K562 (cell line): Measurements from ENCODE around the gene TRPM4. TPM values are rescaled to one million over a fixed set of nuclear protein-coding genes. Genes with fewer than 3 reads are reported as not detected.

Experiments used
- ATF2 ChIP-seq: sonication (generic); formaldehyde crosslinking; IDR thresholded peaks from 2 replicates; pipeline ENCODE4 v1.8.1; 2022; ENCODE audit warnings: missing genetic modification reagents
- BCLAF1 ChIP-seq, 2 experiments: fragments of 450-650 bp in 1 of 2; IDR thresholded peaks; 2 replicates each; pipeline ENCODE4 v1.6.1; 2011 to 2017; ENCODE audit warnings: low read depth in 2 of 2, antibody characterized with exemption in 1 of 2, borderline replicate concordance in 1 of 2, low read length in 1 of 2, mild to moderate bottlenecking in 1 of 2, mixed read lengths in 1 of 2; ENCODE audit not compliant: control insufficient read depth in 1 of 2
- CREB5 ChIP-seq: fragments of 250-450 bp; sonication (Bioruptor Pico); IDR thresholded peaks from 2 replicates; pipeline ENCODE4 v1.5.0; 2020; ENCODE audit warnings: mild to moderate bottlenecking
- IFI16 ChIP-seq: fragments of 250-450 bp; sonication (Bioruptor Pico); IDR thresholded peaks from 2 replicates; pipeline ENCODE4 v2.1.2; 2022; ENCODE audit warnings: mild to moderate bottlenecking, inconsistent platforms
- JUND ChIP-seq, 2 experiments: IDR thresholded peaks; 2 replicates in 1 of 2; 3 replicates in 1 of 2; pipeline ENCODE4 v1.6.1; 2011; ENCODE audit warnings: borderline replicate concordance in 2 of 2, low read depth in 2 of 2, low read length in 2 of 2, improper control_type of control experiment in 1 of 2, missing biosample characterization in 1 of 2, missing genetic modification characterization in 1 of 2, missing genetic modification reagents in 1 of 2
- MBD2 ChIP-seq: sonication (generic); IDR thresholded peaks from 2 replicates; pipeline ENCODE4 v1.6.1; 2016; ENCODE audit warnings: low read depth, borderline replicate concordance
- NBN ChIP-seq: fragments of 450-650 bp; IDR thresholded peaks from 2 replicates; pipeline ENCODE4 v1.6.1; 2016; ENCODE audit warnings: low read depth, mild to moderate bottlenecking
- NR2F6 ChIP-seq: fragments of 450-650 bp; formaldehyde crosslinking; IDR thresholded peaks from 2 replicates; pipeline ENCODE4 v1.4.0; 2020; ENCODE audit warnings: mild to moderate bottlenecking
- RCOR1 ChIP-seq, 2 experiments: IDR thresholded peaks; 2 replicates each; pipeline ENCODE4 v1.6.1; 2012; ENCODE audit warnings: low read depth in 2 of 2, low read length in 2 of 2, borderline replicate concordance in 1 of 2, improper control_type of control experiment in 1 of 2
- TFAP4 ChIP-seq: sonication (generic); formaldehyde crosslinking; IDR thresholded peaks from 2 replicates; pipeline ENCODE4 v1.8.0; 2022; ENCODE audit warnings: missing genetic modification reagents, mild to moderate bottlenecking, moderate library complexity, borderline replicate concordance
- THRB ChIP-seq: fragments of 450-650 bp; formaldehyde crosslinking; conservative IDR thresholded peaks from 2 replicates; pipeline ENCODE4 v1.4.0; 2022; ENCODE audit warnings: mild to moderate bottlenecking, missing genetic modification characterization
- ZBTB7A ChIP-seq: IDR thresholded peaks from 2 replicates; pipeline ENCODE4 v1.6.1; 2011; ENCODE audit warnings: low read depth, mild to moderate bottlenecking, low read length, moderate library complexity, borderline replicate concordance; ENCODE audit not compliant: control insufficient read depth
- ZNF197 ChIP-seq: fragments of 200-800 bp; sonication (Bioruptor generic); IDR thresholded peaks from 2 replicates; pipeline ENCODE4 v1.6.1; 2016; ENCODE audit warnings: low read depth, missing genetic modification characterization, missing compliant biosample characterization
- polyA plus RNA-seq, 8 experiments: library from polyadenylated mRNA; depleted of rRNA in 4 of 8; stranded (reverse) in 5 of 8; unstranded in 3 of 8; fragments of >200 nt; fragmentation: Nextera tagmentation in 2 of 8; fragmentation: Illumina TruSeq in 1 of 8; extraction: Ambion mirVana in 2 of 8; extraction: Trizol in 1 of 8; gene quantifications; 2 replicates each; pipeline versions ENCODE4 v1.2.1 to v1.2.3, GENCODE V29; 2011 to 2014; ENCODE audit warnings: inconsistent platforms in 1 of 8, missing spikeins in 1 of 8
- total RNA-seq, 7 experiments: library from RNA; depleted of rRNA in 6 of 7; stranded (reverse); fragments of >200 nt in 6 of 7; fragmentation: Illumina TruSeq in 2 of 7; extraction: Trizol in 2 of 7; gene quantifications; 2 replicates each; pipeline versions ENCODE4 v1.2.1 to v1.2.3, GENCODE V29; 2011 to 2021; ENCODE audit warnings: low replicate concordance in 1 of 7

Gene TRPM4
- total and polyA plus RNA-seq, 9 of the 15 experiments (the other 6 are each of a cell fraction or from before 2014, with no cell fraction given): 6.5 to 45.4 (median 15.2) TPM

- TF ChIP-seq CREB5 (CRISPR knock-in tag): no peak
- TF ChIP-seq NBN: 0 out of 2 replicates have a peak, but pooled peaks have one; percentile 12
- TF ChIP-seq JUND (IDR thresholded peaks at IDR 0.05; ENCODE audit: borderline replicate concordance, low read depth, low read length): no peak; the same call in 1 of the 2 replicates
- 0 out of 3 replicates have a peak, but pooled peaks have one; percentile 14 for TF ChIP-seq JUND (tag; IDR thresholded peaks at IDR 0.05; ENCODE audit: borderline replicate concordance, low read depth, low read length)
- peak; percentile 95 for TF ChIP-seq NR2F6 (CRISPR knock-in tag)
- TF ChIP-seq TFAP4: no peak; the same call in 1 of the 2 replicates
- TF ChIP-seq MBD2: no peak
- TF ChIP-seq IFI16 (CRISPR knock-in tag): no peak
- TF ChIP-seq RCOR1 (IDR thresholded peaks at IDR 0.05; ENCODE audit: borderline replicate concordance in 1 of 2, low read depth in 2 of 2, low read length in 2 of 2): 0 out of 4 replicates have a peak, but pooled peaks of 1 of the 2 experiments have one; percentile 26
- TF ChIP-seq ZNF197: no peak
- no peak for TF ChIP-seq ATF2 (CRISPR knock-in tag)
- no peak for TF ChIP-seq BCLAF1 (IDR thresholded peaks at IDR 0.05; ENCODE audit: borderline replicate concordance in 1 of 2, control insufficient read depth in 1 of 2, low read depth in 2 of 2, low read length in 1 of 2)
- 0 out of 2 replicates have a peak, but pooled peaks have one; percentile 21 for TF ChIP-seq THRB (CRISPR knock-in tag)
- TF ChIP-seq ZBTB7A: peak; percentile 86
Observed at GRCh38 chr19:49210108-49210900, 52.7 kb downstream of the TRPM4 start (continued).
